LNCaP clone FGC (cell line): ENCODE data around the gene WNT9B.

Experiments used
- DNase-seq: peaks from one replicate; pipeline ENCODE4 v3.0.0-alpha.2; 2011; ENCODE audit warnings: low read depth
- H3K4me3 ChIP-seq: 2 replicates; pipeline ENCODE4 v1.5.1; 2011; ENCODE audit warnings: mild to moderate bottlenecking, low read depth, low read length, control low read depth
- TF ChIP-seq, protein P1 (sequence below): IDR thresholded peaks from 2 replicates; pipeline ENCODE4 v1.5.1; 2012; ENCODE audit warnings: mild to moderate bottlenecking; ENCODE audit not compliant: control insufficient read depth, insufficient read depth; ENCODE audit errors: extremely low read depth

The WNT9B gene, protein sequence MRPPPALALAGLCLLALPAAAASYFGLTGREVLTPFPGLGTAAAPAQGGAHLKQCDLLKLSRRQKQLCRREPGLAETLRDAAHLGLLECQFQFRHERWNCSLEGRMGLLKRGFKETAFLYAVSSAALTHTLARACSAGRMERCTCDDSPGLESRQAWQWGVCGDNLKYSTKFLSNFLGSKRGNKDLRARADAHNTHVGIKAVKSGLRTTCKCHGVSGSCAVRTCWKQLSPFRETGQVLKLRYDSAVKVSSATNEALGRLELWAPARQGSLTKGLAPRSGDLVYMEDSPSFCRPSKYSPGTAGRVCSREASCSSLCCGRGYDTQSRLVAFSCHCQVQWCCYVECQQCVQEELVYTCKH

DNA sequence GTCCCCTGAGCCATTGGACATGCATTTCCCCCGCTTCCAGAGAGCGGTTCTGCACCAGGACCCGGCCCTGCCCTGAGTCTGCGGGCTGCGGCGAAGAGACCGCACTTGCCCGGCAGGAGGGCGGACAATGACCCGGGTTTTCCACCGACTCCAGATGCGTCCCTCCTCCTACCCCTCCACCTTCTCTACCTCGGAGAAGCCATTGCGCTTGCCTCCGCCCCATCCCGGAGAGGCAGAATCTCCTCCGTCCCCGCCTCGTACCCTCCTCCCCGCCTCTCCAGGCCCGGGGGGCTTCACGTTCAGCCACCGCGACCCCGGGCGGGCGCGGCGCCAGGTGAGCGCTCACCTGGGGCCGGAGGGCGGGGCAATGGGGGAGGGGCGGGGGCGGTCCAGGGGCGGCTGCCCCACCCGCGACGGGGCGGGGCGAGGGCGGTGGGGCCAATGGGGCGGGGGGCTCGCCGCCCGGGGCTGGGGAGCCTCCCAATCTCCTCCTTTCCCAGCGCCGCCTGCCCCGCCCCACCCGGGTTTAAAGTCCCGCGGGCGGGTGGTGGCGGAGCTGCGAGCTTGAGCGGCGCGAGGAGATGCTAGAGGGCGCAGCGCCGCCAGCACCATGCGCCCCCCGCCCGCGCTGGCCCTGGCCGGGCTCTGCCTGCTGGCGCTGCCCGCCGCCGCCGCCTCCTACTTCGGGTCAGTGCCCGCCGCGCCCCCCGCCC is at the start of gene WNT9B:
Gene WNT9B, plus strand, starts transcription at position 555 of the 713 bp plus-strand sequence. Its CDS starts 56 bp downstream, at position 611.
- TF ChIP-seq, protein P1, sequence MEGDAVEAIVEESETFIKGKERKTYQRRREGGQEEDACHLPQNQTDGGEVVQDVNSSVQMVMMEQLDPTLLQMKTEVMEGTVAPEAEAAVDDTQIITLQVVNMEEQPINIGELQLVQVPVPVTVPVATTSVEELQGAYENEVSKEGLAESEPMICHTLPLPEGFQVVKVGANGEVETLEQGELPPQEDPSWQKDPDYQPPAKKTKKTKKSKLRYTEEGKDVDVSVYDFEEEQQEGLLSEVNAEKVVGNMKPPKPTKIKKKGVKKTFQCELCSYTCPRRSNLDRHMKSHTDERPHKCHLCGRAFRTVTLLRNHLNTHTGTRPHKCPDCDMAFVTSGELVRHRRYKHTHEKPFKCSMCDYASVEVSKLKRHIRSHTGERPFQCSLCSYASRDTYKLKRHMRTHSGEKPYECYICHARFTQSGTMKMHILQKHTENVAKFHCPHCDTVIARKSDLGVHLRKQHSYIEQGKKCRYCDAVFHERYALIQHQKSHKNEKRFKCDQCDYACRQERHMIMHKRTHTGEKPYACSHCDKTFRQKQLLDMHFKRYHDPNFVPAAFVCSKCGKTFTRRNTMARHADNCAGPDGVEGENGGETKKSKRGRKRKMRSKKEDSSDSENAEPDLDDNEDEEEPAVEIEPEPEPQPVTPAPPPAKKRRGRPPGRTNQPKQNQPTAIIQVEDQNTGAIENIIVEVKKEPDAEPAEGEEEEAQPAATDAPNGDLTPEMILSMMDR = peak; percentile 46
- DNase-seq = no peak
- H3K4me3 ChIP-seq = peak within 1 kb of the TSS; percentile 38

DNA sequence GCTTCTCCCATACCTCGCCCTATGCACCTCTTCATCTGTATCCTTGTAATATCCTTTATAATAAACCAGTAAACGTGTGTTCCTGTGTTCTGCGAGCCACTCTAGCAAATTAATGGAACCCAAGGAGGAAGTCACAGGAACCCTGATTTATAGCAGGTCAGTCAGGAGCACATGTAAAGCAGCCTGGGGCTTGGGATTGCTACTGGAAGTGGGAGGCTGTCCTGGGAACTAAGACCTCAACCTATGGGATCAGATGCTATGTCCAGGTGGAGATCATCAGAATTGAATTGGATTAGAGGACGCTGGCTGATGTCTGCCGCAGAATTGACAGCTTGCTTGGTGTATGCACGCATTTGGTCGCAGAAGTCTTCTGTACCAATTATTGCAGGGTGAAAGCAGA is 48.6 kb upstream of the WNT9B start:
- DNase-seq = no peak

DNA sequence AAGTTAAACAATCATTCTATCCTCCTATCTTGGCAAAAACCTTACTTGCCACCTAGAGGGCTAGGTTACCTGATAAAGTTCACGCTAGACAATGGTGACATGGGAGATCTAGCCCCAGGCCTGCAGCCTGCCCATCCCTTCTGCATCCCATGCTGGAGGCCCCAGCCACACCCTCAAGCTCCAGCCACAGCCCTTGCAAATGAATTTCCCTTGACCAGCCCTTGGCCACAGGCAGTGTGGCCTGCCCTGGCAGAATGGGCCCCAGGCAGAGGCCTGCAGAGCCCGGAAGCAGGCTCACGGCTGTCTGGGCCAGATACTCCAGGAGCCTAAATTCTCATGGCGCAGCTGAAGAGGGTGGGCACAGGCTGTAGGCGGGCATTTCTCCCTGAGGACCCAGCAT is 47.8 kb upstream of the WNT9B start:
- DNase-seq = no peak
- TF ChIP-seq, protein P1 = no peak
- H3K4me3 ChIP-seq = no peak overlapping the region

More for the DNA sequence above, 48.6 kb upstream of the WNT9B start:
- no peak overlapping the region for H3K4me3 ChIP-seq
- TF ChIP-seq, protein P1 = no peak

DNA sequence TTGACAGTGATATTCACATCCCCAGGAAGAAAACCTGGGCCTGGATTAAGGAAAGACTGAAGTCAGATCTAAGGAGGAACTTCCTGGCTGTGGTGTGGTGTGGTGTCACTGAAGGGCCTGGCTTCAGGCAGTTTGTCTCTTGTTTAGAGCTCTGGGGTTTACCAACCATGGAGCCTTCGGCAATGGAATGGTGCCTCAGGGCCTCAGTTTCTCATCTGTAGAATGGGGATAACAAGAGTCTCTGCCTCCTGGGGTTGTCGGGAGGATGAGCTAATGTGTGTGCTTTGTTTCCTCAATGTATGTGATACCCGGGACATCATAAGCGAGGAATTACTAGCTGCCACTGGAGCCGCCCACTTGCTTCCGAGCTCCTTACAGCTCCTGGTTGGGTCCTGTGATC is 45.6 kb upstream of the WNT9B start:
- no peak for DNase-seq
- TF ChIP-seq, protein P1 = no peak
- no peak overlapping the region for H3K4me3 ChIP-seq

DNA sequence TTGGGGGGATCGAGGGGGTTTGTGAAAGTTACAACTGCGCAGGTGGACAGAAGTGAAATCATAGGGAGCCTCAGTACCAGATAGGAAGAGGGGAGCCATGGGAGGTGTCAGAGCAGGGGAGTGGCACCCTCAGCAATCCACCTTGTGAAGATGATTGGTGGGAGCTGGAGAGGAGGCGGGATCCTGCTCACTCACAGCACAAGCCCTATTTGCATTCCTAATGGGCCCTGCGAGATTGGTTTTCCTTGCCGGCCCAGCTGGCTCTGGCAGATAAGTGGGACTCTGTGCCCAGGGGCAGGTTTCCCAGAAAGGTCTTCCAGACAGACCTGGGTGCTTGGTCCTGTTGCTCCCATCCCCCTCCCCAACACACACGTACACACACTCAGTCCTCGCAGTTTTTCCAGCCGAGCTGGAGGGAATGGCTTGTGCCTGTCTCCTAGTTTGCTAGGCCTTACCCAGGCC is 42.2 kb upstream of the WNT9B start:
- DNase-seq = no peak
- H3K4me3 ChIP-seq = no peak overlapping the region
- TF ChIP-seq, protein P1 = no peak

DNA sequence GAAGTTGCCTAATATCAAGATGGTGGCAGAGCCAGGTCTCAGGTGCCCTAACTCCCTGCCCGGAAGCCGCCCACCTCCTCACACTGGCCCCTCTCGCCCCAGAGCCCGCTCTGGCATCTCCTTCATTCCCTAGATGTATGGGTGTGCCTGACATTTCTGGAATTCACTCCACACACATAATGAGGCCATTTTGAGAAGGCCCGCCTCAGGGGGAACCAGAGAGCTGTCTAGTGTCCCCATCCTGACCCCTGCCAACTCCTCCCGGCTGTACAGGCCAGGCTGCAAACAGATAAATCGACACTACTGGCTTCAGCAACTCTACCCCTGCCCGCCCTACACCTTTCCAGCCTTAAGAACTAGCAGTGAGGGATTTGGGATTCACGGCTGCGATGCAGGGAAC is 40.5 kb upstream of the WNT9B start:
- DNase-seq = no peak
- H3K4me3 ChIP-seq = no peak overlapping the region
- TF ChIP-seq, protein P1 = no peak
